NCI-H2107 (cell line): ENCODE measurements around the gene PARP11.

Experiments used
- DNase-seq: peaks from one replicate; lab custom pipeline; 2025; lab: John Stamatoyannopoulos, UW

PARP11 gene

GRCh38 chr12:3872800-3873636 is at the start of gene PARP11:
Gene PARP11 (minus strand): TSS chr12:3873399. CDS start chr12:3873229, 170 bp downstream.
- peak; percentile 92 for DNase-seq

- DNase-seq = no peak
These were observed 48.8 kb upstream of the PARP11 start for GRCh38 chr12:3922033-3922432.

- no peak for DNase-seq
These were observed 48.3 kb upstream of the PARP11 start for GRCh38 chr12:3921526-3921925.

GRCh38 chr12:3921151-3921471 is 47.9 kb upstream of the PARP11 start:
- DNase-seq = no peak

- no peak for DNase-seq
These were observed 47.4 kb upstream of the PARP11 start for GRCh38 chr12:3920351-3921150.

- no peak for DNase-seq
These were observed 40.1 kb upstream of the PARP11 start for GRCh38 chr12:3913278-3913677.

GRCh38 chr12:3912863-3913262 is 39.7 kb upstream of the PARP11 start:
- DNase-seq = no peak

GRCh38 chr12:3911409-3911808 is 38.2 kb upstream of the PARP11 start:
- DNase-seq = no peak

GRCh38 chr12:3905664-3906063 is 32.5 kb upstream of the PARP11 start:
- no peak for DNase-seq

- no peak for DNase-seq
These were observed 31.8 kb upstream of the PARP11 start for GRCh38 chr12:3904999-3905398.

- no peak for DNase-seq
These were observed 29.7 kb upstream of the PARP11 start for GRCh38 chr12:3902921-3903320.

- DNase-seq = no peak
These were observed 27.9 kb upstream of the PARP11 start for GRCh38 chr12:3901116-3901515.

- DNase-seq = no peak
These were observed 25.6 kb upstream of the PARP11 start for GRCh38 chr12:3898756-3899155.

- DNase-seq = no peak
These were observed 24.3 kb upstream of the PARP11 start for GRCh38 chr12:3897371-3897971.

GRCh38 chr12:3896801-3897351 is 23.7 kb upstream of the PARP11 start:
- no peak for DNase-seq

GRCh38 chr12:3896356-3896755 is 23.2 kb upstream of the PARP11 start:
- DNase-seq = no peak

- DNase-seq = no peak
These were observed 19.4 kb upstream of the PARP11 start for GRCh38 chr12:3892631-3893030.

GRCh38 chr12:3891201-3891600 is 18.0 kb upstream of the PARP11 start:
- DNase-seq = no peak

- no peak for DNase-seq
These were observed 15.5 kb upstream of the PARP11 start for GRCh38 chr12:3888659-3889058.

GRCh38 chr12:3885277-3886094 is 12.3 kb upstream of the PARP11 start:
- DNase-seq = no peak

GRCh38 chr12:3884671-3885070 is 11.5 kb upstream of the PARP11 start:
- DNase-seq = no peak
